K562 (cell line): ENCODE data around the gene CTIF. TPM values are rescaled to one million over a fixed set of nuclear protein-coding genes. Genes with fewer than 3 reads are reported as not detected.
A peak's percentile ranks its signal among the peaks of the same experiment; 100 is the strongest.

Experiments used
- CBX8 ChIP-seq: fragments of 200-600 bp; sonication (generic); IDR thresholded peaks from 2 replicates; pipeline ENCODE4 v1.6.1; 2012; ENCODE audit warnings: borderline replicate concordance, mixed run types, low read depth, mild to moderate bottlenecking, moderate library complexity, mixed read lengths, low read length, control low read depth, inconsistent platforms; ENCODE audit not compliant: poor library complexity, severe bottlenecking; ENCODE audit errors: extremely low read depth
- KDM4B ChIP-seq, 2 experiments: fragments of 450-650 bp in 1 of 2; sonication (generic) in 1 of 2; IDR thresholded peaks; 2 replicates each; pipeline ENCODE4 v1.6.1; 2016 to 2017; ENCODE audit warnings: borderline replicate concordance in 2 of 2, antibody characterized with exemption in 1 of 2, low read depth in 1 of 2, mild to moderate bottlenecking in 1 of 2
- MTA3 ChIP-seq: fragments of 450-650 bp; formaldehyde crosslinking; IDR thresholded peaks from 2 replicates; pipeline ENCODE4 v1.6.1; 2017; ENCODE audit warnings: mild to moderate bottlenecking, borderline replicate concordance
- NRF1 ChIP-seq, 2 experiments: fragments of 450-650 bp; IDR thresholded peaks in 1 of 2; conservative IDR thresholded peaks in 1 of 2; 2 replicates each; pipeline ENCODE4 v1.6.1; 2014; ENCODE audit warnings: mild to moderate bottlenecking in 2 of 2
- PRDM10 ChIP-seq: fragments of 450-650 bp; IDR thresholded peaks from 2 replicates; pipeline ENCODE4 v1.6.1; 2018; ENCODE audit not compliant: partially characterized antibody
- SAP30 ChIP-seq: fragments of 200-600 bp; sonication (generic); IDR thresholded peaks from 2 replicates; pipeline ENCODE4 v1.6.1; 2012; ENCODE audit warnings: borderline replicate concordance, low read depth, mild to moderate bottlenecking, moderate library complexity, low read length, control low read depth, inconsistent platforms; ENCODE audit not compliant: insufficient read depth, poor library complexity, severe bottlenecking
- SRF ChIP-seq, 2 experiments: fragments of 250-450, 450-650 bp in 1 of 2; sonication (Bioruptor Pico) in 1 of 2; sonication (generic) in 1 of 2; formaldehyde crosslinking; IDR thresholded peaks; 2 replicates each; pipeline versions ENCODE4 v1.5.0 to v1.5.1; 2020 to 2022; ENCODE audit warnings: mild to moderate bottlenecking in 1 of 2, missing genetic modification reagents in 1 of 2
- TEAD2 ChIP-seq: fragments of 450-650 bp; IDR thresholded peaks from 2 replicates; pipeline ENCODE4 v1.6.1; 2016; ENCODE audit warnings: missing genetic modification characterization, control low read depth, missing compliant biosample characterization
- ZFX ChIP-seq: sonication (generic); formaldehyde crosslinking; IDR thresholded peaks from 2 replicates; pipeline ENCODE4 v1.8.0; 2022; ENCODE audit warnings: mild to moderate bottlenecking, missing genetic modification reagents, moderate library complexity
- ZNF639 ChIP-seq, 2 experiments: fragments of 200-800 bp in 1 of 2; sonication (Bioruptor generic) in 1 of 2; sonication (generic) in 1 of 2; formaldehyde crosslinking in 1 of 2; IDR thresholded peaks in 1 of 2; conservative IDR thresholded peaks in 1 of 2; 2 replicates each; pipeline versions ENCODE4 v1.5.0 to v1.6.1; 2016 to 2020; ENCODE audit warnings: missing compliant biosample characterization in 1 of 2, missing genetic modification characterization in 1 of 2, missing genetic modification reagents in 1 of 2
- polyA plus RNA-seq, 8 experiments: library from polyadenylated mRNA; depleted of rRNA in 4 of 8; stranded (reverse) in 5 of 8; unstranded in 3 of 8; fragments of >200 nt; fragmentation: Nextera tagmentation in 2 of 8; fragmentation: Illumina TruSeq in 1 of 8; extraction: Ambion mirVana in 2 of 8; extraction: Trizol in 1 of 8; gene quantifications; 2 replicates each; pipeline versions ENCODE4 v1.2.1 to v1.2.3, GENCODE V29; 2011 to 2014; ENCODE audit warnings: inconsistent platforms in 1 of 8, missing spikeins in 1 of 8
- total RNA-seq, 7 experiments: library from RNA; depleted of rRNA in 6 of 7; stranded (reverse); fragments of >200 nt in 6 of 7; fragmentation: Illumina TruSeq in 2 of 7; extraction: Trizol in 2 of 7; gene quantifications; 2 replicates each; pipeline versions ENCODE4 v1.2.1 to v1.2.3, GENCODE V29; 2011 to 2021; ENCODE audit warnings: low replicate concordance in 1 of 7

Gene CTIF
- total and polyA plus RNA-seq, 9 of the 15 experiments (the other 6 are each of a cell fraction or from before 2014, with no cell fraction given), result 0.17 to 11.5 (median 2.2) TPM

GRCh38 chr18:48539406-48540250, 797 bp downstream of the CTIF start (continued):
- peak; percentile 11 for TF ChIP-seq PRDM10
- TF ChIP-seq CBX8, result no peak
- TF ChIP-seq TEAD2 (tag), result no peak
- no peak for TF ChIP-seq SRF (CRISPR knock-in tag; IDR thresholded peaks at IDR 0.05)
- TF ChIP-seq ZNF639 (CRISPR knock-in tag; conservative IDR thresholded peaks at IDR 0.05 in 1 of 2, IDR thresholded peaks at IDR 0.05 in 1 of 2), result 0 out of 4 replicates have a peak, but pooled peaks of 1 of the 2 experiments have one; percentile 39
- peak; percentile 10 for TF ChIP-seq SAP30
- peak; percentile 32 to 58; a peak in 3 of 4 replicates for TF ChIP-seq NRF1 (conservative IDR thresholded peaks at IDR 0.05 in 1 of 2, IDR thresholded peaks at IDR 0.05 in 1 of 2)
- peak; percentile 40; the same call in 1 of the 2 replicates for TF ChIP-seq ZFX (CRISPR knock-in tag)
- TF ChIP-seq MTA3, result 0 out of 2 replicates have a peak, but pooled peaks have one; percentile 32
- TF ChIP-seq KDM4B (IDR thresholded peaks at IDR 0.05; ENCODE audit: borderline replicate concordance in 2 of 2, low read depth in 1 of 2), result no peak
